IPS-20b (cell line): ENCODE data around the gene SRRM2.

ENCODE experiments used
- H3K27ac ChIP-seq: one replicate; pipeline ENCODE4 v1.5.1; 2013; ENCODE audit warnings: low read length
- H3K27me3 ChIP-seq: 2 replicates; pipeline ENCODE4 v1.6.1; 2013; ENCODE audit warnings: mild to moderate bottlenecking, low read length, inconsistent platforms; ENCODE audit not compliant: insufficient read depth
- H3K36me3 ChIP-seq: 2 replicates; pipeline ENCODE4 v1.6.1; 2013; ENCODE audit warnings: low read depth, mild to moderate bottlenecking, inconsistent platforms, low read length, moderate library complexity; ENCODE audit not compliant: insufficient read depth
- H3K4me1 ChIP-seq: 2 replicates; pipeline ENCODE4 v1.6.1; 2013; ENCODE audit warnings: mild to moderate bottlenecking, control low read depth, inconsistent platforms, low read length, moderate library complexity; ENCODE audit not compliant: insufficient read depth
- H3K4me3 ChIP-seq: 2 replicates; pipeline ENCODE4 v1.5.1; 2013; ENCODE audit warnings: mild to moderate bottlenecking, low read length, inconsistent platforms
- H3K9ac ChIP-seq: 2 replicates; pipeline ENCODE4 v1.6.1; 2013; ENCODE audit warnings: low read depth, mild to moderate bottlenecking, inconsistent platforms, low read length, moderate library complexity
- H3K9me3 ChIP-seq: 2 replicates; pipeline ENCODE4 v1.6.1; 2013; ENCODE audit warnings: mild to moderate bottlenecking, low read depth, low read length, inconsistent platforms; ENCODE audit not compliant: insufficient read depth

SRRM2 gene

GRCh38 chr16:2769675-2770056 lies 17.2 kb downstream of the SRRM2 start:
- Histone ChIP-seq H3K9ac (no peak overlapping the region), H3K4me1 (no peaks in the 10 kb centered on the region), H3K27ac (no peak overlapping the region), H3K4me3 (no peak overlapping the region), H3K27me3 (no peaks in the 10 kb centered on the region), H3K9me3 (no peaks in the 10 kb centered on the region; the same call in 1 of the 2 replicates), H3K36me3 (peaks cover 97% of the 10 kb centered on the region)

DNA sequence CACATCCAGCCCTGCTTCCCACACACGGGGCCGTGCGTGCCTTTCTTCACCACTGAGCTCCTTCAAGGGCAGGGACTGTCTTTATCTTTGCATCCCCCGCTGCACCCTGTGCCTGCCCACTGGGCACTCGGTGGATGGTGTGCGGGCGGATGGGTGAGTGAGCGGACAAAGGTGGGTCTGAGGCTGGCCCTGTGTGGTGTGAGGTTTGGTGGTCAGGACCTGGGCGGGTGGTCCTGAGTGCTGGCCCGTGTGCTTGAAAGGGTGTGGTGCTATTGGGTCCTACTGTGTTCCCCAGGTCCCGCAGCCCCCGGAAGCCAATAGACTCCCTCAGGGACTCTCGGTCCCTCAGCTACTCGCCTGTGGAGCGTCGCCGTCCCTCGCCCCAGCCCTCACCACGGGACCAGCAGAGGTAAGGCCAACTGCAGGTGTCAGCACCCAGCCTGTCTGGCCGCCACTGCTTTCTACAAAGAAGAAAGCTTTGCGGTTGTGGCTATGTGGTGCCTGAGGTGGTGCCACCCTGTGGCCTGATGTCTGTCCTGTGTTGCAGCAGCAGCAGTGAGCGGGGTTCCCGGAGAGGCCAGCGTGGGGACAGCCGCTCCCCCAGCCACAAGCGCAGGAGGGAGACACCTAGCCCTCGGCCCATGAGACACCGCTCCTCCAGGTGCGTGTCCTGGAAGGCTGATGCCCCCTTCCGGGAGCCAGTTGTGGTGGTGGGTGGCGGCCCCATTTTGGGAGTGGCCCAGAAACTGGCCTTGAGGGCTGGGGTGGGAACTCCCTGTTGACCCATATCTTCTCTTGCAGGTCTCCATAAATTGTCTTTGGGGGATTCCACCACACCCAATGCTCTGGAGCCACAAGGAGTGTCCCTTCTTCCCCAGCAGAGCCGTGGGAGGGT lies 17.9 kb downstream of the SRRM2 start:
- Histone ChIP-seq H3K27me3 (no peaks in the 10 kb centered on the region), H3K9me3 (no peaks in the 10 kb centered on the region; the same call in 1 of the 2 replicates), H3K4me1 (no peaks in the 10 kb centered on the region), H3K4me3 (no peak overlapping the region), H3K27ac (no peak overlapping the region), H3K9ac (no peak overlapping the region), H3K36me3 (peaks cover 97% of the 10 kb centered on the region)

DNA sequence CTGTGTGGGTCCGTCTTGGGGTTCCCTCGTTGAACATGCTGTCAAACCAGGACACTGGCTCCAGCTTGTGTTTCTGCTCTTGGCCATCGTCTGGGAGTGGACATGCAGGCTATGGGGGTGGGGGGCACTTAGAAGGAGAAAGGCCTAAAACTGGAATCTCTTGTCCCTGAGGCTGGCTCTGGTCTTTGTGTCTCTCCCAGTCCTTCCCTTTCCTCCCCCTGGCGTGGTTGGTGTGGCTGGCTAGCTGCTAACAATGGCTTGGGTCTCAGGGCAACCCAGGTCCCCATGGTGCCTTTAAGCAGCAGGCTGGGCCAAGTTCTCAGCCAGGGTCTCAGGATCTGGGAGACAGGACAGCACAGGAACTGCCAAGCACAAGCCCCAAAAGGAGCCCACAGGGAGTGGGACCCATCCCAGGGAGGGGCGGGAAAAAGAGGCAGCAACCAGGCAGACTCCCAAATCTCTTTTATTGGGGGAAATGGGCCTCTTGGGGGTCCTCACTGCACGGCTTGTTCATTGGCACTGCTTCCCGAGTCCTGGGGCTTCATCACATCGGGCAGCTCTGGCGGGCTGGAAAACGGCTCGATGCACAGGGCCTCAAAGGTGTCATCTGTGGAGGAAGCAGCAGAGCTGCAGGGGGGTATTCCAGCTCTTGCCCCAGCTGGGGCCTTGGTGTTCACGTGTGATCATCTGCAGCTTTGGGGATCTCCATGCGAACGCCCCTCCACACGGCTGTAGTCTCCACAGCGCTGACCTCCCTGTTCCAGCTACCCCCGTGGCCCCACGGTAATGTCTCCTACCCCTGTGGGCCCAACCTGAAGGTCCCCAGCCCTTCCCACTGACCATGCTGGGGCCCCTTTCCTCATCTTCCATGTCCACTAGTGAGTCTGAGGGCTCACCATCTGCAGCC lies 19.3 kb downstream of the SRRM2 start:
- Histone ChIP-seq H3K4me3 (no peak overlapping the region), H3K9me3 (no peaks in the 10 kb centered on the region), H3K27ac (no peak overlapping the region), H3K4me1 (no peaks in the 10 kb centered on the region), H3K36me3 (peaks cover 87% of the 10 kb centered on the region), H3K9ac (no peak overlapping the region), H3K27me3 (no peaks in the 10 kb centered on the region)

DNA sequence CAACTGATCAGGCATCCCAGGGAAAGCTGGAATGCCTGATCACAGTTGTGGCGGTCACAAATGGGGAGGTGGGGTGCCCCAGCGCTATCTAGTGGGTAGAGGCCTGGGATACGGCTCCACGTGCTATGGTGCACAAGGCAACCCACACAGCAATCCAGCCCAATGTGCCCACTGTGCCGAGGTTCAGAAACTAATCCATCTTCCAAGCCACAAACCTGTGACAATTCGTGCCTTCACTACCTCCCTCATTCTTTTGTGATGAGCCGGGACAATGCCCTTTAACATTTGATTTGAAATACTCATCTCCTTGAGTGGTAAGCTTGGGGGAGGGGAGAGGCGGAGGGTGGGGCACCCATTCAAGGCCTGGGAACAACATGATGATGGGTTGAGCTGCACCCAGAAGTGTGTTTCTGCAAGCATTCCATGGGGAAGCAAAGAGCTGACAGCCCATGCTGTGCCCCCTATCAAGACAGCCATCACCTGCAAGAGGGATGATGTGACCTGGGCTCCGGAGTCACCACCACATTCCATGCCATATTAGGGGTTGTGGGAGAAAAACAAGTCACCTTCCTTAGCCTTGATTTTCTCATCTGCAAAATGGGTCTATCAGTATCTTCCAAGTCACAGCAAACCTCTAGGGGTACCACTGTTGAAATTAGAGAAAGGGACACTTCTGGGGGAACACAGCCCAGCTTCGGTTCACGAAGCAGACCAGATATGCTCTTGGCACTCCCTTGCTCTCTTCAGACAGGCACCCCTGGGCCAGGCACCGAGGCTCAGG lies 20.9 kb downstream of the SRRM2 start:
- H3K9ac ChIP-seq, result no peak overlapping the region
- H3K27ac ChIP-seq, result no peak overlapping the region
- H3K4me3 ChIP-seq, result no peak overlapping the region
- peaks cover 71% of the 10 kb centered on the region for H3K36me3 ChIP-seq
- no peaks in the 10 kb centered on the region for H3K4me1 ChIP-seq
- no peaks in the 10 kb centered on the region for H3K27me3 ChIP-seq
- no peaks in the 10 kb centered on the region for H3K9me3 ChIP-seq

GRCh38 chr16:2774161-2774891 lies 21.9 kb downstream of the SRRM2 start:
- no peak overlapping the region for H3K27ac ChIP-seq
- no peak overlapping the region for H3K4me3 ChIP-seq
- no peaks in the 10 kb centered on the region for H3K27me3 ChIP-seq
- peaks cover 61% of the 10 kb centered on the region for H3K36me3 ChIP-seq
- no peaks in the 10 kb centered on the region for H3K9me3 ChIP-seq
- no peaks in the 10 kb centered on the region for H3K4me1 ChIP-seq
- H3K9ac ChIP-seq, result no peak overlapping the region

- peak overlapping the region; percentile 92; the same call in 1 of the 2 replicates for H3K4me3 ChIP-seq
- H3K9ac ChIP-seq, result no peak overlapping the region
- H3K27me3 ChIP-seq, result no peaks in the 10 kb centered on the region
- peaks cover 52% of the 10 kb centered on the region for H3K36me3 ChIP-seq
- no peaks in the 10 kb centered on the region for H3K4me1 ChIP-seq
- no peak overlapping the region for H3K27ac ChIP-seq
- no peaks in the 10 kb centered on the region for H3K9me3 ChIP-seq
These were observed 22.8 kb downstream of the SRRM2 start for GRCh38 chr16:2775131-2775716.

DNA sequence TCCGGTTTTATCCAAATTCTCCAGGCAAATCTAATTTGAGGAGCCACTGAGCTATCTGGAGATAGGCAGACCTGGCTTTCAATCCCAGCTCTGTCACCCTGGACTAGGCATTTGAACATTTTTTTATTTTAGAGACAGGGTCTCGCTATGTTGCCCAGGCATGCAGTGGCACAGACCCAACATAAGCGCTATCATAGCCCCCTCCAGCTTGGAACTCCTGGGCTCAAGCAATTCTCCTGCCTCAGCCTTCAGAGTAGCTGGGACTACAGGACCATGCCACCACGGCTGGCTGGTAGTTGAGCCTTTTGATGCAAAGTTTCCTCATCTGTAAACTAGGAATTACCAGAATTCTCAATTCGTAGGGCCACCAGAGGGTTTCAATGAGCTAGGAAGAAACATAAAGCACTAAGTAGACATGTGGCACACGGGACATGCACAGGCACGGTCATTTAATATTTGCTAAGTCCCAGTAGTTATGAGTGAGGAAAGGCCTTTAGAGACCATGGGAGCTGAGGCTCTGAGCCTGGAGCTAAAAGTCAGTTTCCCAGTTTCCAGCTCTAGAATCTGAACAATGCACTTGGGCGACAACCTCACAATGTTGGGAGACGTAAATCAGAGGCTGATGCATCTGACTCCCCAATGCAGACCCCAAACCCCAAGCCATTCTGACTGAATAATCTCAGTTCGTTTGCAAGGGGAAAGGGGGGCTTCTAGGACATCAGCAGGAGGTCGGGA lies 23.5 kb downstream of the SRRM2 start:
- peaks cover 45% of the 10 kb centered on the region for H3K36me3 ChIP-seq
- H3K9me3 ChIP-seq, result no peaks in the 10 kb centered on the region
- peak overlapping the region; percentile 92 for H3K4me3 ChIP-seq
- peak overlapping the region; percentile 89 for H3K9ac ChIP-seq
- H3K27ac ChIP-seq, result no peak overlapping the region
- no peaks in the 10 kb centered on the region for H3K27me3 ChIP-seq
- H3K4me1 ChIP-seq, result no peaks in the 10 kb centered on the region

DNA sequence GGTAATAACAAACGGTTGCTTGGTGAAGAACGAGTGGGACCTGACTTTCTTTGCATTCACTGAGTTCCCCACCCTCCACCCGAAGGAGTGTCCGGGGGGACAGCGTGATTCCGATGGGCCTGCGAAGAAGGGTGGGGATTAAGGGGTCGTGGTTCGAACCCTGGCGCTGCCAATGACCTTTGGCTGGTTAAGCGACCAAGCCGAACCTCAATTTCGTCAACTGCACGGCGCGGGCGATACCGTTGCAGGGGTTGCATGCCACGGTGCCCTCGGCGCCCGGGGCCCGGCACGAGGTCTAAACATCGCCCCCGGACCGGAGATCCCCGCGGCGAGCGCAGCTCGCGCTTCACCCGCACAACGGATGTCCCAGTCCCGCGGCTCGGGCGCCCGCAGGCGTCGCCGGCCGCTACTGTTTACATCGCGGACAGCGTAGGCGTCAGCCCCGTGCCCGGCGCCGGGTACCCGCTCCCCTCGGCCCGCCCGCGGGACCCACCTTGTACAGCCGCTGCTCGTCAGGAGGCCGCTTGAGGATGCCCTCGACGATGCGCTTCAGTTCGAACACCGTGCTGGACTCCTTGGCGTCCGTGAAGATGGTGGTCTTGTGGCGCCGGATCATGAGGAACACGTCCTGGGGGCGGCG lies 24.2 kb downstream of the SRRM2 start:
- H3K4me1 ChIP-seq, result no peaks in the 10 kb centered on the region
- no peak overlapping the region for H3K27ac ChIP-seq
- peaks cover 38% of the 10 kb centered on the region for H3K36me3 ChIP-seq
- peak overlapping the region; percentile 89 for H3K9ac ChIP-seq
- peak overlapping the region; percentile 92 for H3K4me3 ChIP-seq
- no peaks in the 10 kb centered on the region for H3K27me3 ChIP-seq
- no peaks in the 10 kb centered on the region for H3K9me3 ChIP-seq

GRCh38 chr16:2777231-2777902 lies 24.9 kb downstream of the SRRM2 start, which contains the start of gene ELOB:
TSS of gene ELOB (minus strand) at chr16:2777280. CDS start at chr16:2777239, 41 bp downstream.
- peak within 1 kb of the TSS; percentile 89 for H3K27ac ChIP-seq
- no peaks in the 10 kb centered on the region for H3K4me1 ChIP-seq
- H3K9ac ChIP-seq, result peak within 1 kb of the TSS; percentile 100
- no peaks in the 10 kb centered on the region for H3K27me3 ChIP-seq
- H3K9me3 ChIP-seq, result no peaks in the 10 kb centered on the region
- peaks cover 32% of the 10 kb centered on the region for H3K36me3 ChIP-seq
- H3K4me3 ChIP-seq, result peak within 1 kb of the TSS; percentile 96
